Effector CD8-positive, alpha-beta T cell (primary cell): Measurements from ENCODE around the gene JUNB.
A peak's percentile ranks its signal among the peaks of the same experiment; 100 is the strongest.

ENCODE experiments used
- DNase-seq: peaks from one replicate; lab custom pipeline; 2025; lab: John Stamatoyannopoulos, UW

Gene JUNB

DNA sequence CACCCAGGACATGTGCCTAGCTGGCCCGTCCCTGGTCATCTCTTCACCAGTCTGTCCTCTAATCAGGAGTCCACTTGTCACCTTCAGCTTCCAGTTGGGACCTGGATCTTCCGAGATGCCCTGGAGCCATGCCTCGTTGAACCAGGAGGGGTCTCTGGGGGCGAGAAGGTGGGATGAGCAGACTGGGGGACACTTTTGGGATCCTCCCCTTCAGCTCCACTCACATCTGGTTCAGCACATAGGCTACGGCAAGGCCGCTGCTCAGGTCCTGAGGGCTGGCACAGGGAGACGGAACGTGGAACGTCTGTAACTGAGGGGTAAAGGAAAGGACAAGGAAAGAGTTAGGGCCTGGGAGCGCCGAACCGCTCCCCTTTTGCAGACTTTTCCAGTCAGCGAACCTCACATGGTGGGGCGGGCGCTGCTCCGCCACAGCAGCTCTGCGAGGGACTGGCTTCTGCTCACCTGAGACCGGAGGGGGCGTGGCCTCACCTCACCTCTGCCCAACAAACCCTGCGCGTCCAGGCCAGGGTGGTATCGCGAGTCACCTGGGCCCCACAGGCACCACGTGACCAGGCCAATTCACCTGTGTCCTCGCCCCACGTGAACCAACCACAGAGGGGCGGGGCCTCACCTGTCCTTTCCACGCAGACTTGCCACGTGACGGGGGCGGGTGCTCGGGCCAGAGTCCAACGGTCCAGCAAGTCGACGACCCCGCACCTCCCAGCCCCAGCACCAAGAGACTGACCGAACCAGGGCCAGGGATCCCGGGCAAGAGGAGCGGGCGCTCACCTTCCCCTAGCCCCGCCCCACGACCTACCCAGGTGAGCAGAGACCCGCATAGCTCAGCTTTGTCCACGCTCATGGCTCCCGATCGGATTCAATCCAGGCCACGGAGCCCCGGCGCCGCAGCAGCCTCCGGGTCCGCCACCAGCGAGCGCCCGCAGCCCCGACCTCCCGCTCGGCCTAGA is 16.4 kb upstream of the JUNB start, which contains the start of gene HOOK2:
HOOK2 (minus strand) TSS at position 965 of the 968 bp plus-strand sequence; CDS start at position 862, 103 bp downstream.
- DNase-seq: peak; percentile 32

DNA sequence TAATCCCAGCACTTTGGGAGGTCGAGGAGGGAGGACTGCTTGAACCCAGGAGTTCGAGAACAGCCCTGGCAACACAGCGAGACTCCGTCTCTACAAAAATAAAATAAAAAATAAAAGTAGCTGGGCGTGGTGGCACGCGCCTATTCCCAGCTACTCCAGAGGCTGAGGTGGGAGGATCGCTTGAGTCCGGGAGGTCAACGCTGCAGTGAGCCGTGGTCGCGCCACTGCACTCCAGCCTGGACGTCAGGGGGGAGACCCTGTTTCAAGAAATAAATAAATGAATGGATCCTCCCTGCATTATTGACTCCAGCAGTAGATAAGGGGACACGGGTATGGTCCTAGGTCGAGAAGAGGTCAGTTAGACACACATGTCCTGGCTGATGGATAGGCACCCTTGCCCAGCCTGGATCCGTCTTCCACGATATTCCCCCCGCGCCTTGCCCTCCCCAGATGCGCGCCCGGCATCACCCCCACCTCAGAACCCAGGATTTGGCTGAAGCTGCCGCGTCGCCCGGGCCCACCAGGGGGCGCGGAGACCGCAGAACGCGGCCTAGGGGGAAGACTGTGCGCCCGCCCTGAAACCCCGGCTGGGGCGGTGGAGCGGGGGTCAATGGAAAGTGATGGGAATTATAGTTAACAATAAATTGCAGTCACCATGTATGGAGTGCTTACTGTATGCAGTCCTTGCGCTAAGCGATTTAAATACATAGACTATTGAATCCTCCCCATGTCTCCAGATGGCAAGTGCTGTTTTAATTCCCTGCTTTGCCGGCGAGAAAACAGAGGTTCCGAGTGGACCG is 13.9 kb upstream of the JUNB start:
- DNase-seq: peak; percentile 71

DNA sequence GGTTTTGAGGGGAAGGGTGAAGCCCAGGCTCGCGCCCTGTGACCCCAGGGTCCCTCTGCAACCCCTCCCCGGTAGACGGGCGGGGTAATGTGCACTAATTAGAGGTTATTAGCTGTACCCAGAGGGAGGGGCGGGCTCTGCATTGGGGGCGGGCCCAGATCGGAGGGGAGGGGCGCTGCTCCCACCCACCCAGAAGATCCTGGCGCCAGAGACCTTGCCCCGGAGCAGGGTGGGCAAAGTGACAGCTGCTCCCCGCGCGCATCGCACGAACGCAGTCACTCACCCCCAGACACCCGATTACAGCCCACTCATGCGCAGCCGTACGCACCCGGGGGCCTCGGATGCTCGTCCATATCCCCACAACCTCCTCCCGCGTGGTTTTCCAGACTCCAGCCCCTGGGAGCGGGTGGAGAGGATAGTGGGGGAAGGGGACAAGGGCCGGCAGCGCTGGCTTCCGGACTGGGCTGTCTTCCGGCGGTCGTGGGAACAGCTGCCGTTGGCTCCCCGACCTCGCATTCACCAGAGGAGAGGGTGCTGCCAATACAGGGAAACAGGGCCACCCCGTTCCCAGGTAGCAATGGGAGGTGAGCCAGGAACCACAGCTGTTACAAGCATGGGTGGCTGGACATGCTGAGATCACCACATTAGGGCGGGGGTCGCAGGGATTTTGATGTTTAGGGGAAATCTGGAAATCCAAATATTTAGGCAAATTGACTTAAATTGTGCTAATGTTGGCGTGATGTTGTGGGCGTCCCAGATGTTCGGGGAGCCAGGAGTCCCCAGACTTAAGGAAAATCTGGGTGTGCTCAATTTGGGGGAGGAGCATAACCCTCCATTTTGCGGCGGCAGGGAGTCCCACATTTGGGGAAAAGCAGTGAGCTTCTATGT is 13.0 kb upstream of the JUNB start:
- peak; percentile 31 for DNase-seq

DNA sequence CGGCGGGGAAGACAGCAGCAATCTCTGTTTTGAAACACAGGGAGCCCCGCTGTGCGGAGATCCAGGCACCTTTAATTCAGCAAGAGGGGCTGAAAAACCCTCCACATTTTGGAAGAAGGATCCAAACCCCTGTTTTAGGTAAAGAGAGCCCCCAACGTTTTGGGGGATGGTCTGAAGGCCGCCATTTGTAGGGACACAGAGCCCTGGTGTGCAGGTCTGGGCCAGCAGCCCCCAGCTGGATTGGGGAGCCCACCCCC is 12.5 kb upstream of the JUNB start:
- no peak for DNase-seq

DNA sequence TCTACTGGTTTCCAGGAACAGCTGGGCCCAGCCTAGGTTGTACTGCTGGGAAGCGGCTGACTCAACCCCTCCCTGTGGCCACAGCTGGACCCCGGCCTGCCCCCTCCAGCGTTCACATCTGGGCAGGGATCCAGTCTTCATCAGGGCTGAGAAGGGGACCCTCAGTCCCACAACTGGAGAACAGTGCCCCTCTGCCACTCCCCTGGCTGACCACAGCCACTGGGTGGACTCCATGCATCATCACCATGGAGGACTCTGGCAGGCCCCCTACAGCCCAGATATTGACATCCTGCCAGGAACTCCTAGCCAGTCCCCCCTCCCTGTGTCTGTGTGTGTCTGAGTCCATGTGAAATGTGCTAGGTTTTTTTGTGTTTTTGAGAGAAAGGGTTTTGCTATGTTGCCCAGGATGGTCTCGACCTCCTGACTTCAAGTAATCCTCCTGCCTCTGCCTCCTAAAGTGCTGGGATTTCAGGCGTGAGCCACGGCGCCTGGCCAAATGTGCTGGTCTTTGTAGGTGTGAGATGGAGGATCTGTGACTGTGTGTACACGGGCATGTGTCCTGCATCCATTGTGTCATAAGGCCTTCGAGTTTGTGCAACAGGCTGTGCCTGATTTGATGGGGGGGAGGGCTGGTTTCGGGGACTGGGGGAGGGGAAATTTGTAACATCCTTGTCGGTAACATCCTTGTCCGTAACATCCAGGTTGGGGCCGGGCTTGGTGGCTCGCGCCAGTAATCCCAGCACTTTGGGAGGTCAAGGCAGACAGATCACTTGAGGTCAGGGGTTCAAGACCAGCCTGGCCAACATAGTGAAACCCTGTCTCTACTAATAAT is 11.9 kb upstream of the JUNB start:
- no peak for DNase-seq

DNA sequence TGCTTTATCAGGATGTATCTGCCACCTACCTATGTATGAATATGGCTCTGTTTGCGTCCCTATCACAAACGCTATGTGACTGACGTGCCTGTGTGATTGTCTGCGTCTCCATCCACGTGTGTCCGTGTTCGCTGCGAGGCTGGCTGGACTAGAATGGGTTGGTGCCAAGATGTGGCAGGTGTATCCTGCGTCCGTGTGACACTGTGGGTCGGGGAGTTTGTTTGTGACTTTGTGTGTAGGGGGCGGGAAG is 9.2 kb upstream of the JUNB start:
- no peak for DNase-seq

DNA sequence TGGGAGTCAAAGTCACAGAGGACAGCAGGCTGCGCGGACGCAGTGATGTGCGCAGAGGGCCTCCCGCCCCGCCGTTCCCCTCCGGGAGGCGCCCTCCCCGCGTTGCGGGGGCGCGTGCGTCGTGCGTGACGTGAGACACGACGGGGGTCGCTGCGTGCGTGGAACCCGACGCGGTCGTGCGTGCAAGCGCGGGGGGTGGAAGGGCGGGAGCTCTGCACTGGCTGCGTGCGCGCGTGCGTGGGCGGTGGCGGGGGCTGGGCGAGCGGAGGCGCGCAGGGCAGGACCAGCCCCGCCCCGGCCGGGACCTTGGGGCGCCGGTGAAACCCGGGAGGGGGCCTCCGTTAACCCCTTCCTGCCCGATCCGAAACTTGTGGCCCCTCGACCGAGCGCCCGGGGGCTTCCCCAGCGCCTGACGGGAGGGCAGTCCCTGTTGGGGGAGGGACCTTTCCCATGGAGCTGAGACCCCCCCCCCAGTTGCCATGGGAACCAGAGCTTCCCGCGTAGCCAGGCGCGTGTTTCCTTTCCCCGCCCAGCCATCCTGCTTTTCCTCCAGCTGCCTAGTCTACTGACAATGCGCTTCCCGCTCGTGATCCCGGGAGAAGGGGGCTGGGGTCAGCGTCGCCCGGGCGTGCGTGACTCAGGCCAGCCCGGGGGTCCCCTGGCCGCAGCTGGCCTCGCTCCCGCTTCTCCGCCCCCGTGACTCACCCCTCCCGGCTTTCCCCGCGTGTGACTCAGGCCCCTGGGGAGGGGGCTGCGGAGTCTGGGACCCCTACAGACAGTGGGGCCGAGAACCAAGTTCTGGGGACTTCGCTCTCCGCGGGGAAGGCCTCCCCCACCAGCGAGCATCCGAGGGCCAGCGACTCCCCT is 8.6 kb upstream of the JUNB start:
- peak; percentile 95 for DNase-seq

DNA sequence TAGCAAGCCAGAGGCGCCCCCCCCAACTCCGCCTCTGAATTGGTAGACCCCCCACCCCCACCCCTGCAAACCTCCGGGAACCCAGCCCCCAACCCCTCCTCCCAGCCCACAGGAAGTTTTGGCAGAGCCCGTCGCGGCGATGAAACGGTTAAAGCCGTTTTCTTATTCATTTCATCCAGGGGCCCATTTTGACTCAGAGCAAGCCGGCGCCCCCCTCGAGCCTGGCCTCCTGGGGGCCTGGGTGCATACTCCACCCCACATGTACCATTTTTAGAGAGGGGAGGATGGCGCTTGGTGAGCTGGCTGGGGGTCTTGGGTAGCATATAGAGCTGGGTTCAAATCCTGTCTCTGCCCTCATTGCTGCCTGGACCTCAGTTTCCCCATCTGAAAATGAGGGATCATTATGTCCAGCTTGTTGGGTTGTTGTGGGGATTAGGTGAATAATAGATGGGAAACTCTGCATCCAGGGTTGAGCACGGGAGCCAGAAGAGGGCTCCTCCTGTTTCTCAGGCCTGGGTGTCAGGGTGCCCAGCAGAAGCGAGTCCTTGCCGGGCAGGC is 7.9 kb upstream of the JUNB start:
- DNase-seq: peak; percentile 46

DNA sequence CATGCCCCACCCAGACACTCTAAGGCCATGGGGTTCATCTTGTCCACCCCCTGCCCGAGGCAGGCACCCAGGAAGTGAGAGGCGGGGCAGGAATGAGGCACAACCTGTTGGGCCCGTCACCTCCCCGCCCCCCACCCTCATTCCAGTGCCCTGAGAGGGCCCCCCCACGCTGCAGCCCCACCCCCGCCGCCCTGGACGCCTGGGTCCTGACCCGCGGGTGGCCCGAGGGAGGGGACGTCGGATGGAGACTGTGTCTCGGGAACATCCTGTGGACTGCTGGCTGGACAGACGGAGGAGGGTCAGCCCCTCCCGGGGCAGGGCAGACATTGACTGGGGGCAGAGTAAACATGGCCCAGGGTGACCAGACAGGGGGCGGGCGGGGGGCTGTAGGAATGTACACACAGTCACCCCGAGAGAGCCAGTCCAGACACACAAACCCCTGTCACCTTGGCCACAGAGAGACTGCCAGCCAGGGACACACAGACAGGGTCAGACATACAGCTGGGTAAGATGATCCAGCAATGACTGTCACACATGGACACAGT is 7.4 kb upstream of the JUNB start:
- no peak for DNase-seq

DNA sequence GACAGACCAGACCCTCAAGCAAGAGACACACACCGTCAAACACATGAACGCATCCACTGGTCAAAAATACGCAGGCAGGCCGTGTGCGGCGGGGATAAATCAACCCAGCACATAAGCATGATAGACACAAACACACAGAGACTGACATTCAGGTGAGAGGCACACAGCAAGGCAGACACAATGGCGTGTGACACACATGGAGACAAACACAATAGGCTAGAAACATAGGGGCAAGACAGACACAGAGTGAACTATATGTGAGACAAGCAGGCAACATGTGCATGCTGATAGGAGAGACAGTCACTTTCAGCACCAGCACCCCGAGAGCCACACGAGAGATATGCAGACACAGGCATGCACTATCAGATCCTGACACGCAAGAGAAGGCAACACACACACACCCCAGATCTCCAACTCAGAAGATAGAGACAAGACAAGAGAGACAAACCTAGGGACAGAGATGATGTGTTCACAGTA is 6.9 kb upstream of the JUNB start:
- no peak for DNase-seq

DNA sequence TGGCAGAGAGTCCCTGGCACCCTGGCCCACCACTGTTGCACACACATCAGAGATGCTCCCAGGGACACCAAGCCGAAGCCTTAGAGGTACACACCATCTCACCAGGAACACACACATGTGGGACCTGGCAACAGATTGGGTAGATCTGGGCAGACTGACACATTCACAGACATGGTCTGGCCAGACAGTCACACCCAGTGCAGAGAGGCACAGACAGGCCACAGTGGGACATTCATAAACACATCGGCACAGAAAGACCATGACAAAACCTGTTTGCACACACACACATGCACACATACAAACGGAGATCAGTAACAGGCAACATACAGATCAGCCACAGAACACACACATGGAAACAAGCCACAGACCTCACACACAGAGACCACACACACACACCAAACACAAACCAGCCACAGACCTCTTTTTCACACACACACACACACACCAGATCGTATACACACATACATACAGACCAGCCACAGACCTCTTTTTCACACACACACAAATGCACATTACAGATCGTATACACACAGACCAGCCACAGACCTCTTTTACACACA is 6.3 kb upstream of the JUNB start:
- DNase-seq: no peak

DNA sequence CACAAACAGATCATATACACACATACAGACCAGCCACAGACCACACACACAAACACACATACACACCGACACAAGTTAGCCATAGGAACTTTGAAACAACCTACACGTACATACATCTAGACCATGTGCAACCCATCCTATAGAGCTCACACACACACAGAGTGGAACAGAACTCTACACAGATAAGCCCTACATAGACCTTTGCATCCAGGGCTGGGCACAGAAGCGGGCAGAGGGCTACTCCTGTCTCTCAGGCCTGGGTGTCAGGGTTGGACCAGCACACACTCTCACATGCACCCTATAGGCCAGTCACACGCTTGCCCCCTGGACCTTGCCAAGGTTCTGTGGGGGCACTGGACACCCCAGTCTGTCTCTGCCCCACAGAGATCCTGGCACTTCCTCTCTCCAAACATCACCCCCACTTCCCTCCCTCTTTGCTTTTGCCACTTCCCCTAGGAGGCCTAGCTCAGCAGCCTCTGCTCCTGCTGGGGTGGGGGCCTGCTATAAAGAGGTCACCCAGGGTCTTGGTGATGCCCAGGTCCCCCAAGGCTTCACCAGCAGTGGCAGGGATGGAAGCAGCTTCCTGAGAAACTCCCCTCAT is 5.8 kb upstream of the JUNB start:
- DNase-seq: no peak

DNA sequence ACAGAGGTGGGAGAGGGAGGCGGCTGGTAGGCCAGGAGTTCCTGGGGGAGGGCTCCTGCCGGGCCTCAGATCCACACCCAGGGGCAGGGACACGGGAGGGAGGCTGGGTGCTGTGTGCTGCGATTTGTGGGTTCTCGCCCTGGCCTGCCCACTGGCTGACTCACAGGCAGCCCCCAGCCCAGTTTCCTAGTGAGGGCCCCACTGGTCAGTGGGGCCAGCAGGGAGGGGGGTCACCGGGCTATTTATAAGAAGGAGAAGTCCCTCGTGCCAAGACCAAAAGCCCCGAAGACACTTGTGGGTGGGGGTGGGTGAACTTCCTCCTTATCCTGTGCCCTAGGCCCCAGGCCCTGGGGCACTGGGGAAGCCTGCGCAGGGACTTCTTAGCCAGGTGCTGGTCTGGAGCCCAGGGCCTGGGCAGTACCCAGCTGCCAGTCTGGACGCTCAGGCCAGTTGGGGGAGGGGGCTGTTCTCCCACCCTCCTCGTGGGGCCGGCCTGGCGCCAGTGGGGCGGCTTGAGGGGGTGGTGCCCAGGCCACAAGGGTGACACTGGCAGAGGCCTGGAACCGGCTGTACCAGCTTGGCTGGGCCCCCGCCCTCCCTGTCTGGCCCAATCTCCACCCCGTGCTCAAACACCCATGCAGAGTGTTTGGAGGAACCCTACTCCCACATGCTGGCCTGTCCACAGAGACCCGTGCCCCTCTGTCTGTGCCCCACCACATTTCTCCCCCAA is 5.0 kb upstream of the JUNB start:
- DNase-seq: no peak

DNA sequence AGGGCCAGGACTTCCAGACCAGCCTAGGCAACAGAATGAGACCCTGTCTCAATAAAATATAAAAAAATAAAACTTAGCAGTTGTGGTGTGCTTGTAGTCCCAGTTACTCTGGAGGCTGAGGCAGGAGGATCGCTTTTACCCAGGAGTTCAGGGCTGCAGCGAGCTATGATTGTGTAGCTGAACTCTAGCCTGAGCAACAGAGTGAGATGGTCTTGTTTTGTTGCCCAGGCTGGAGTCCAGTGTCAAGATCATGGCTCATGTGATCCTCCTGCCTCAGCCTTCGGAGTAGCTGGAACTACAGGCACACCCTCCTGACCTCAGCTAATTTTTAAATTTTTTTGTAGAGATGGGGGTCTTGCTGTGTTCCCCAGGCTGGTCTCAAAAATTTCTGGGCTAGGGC is 4.3 kb upstream of the JUNB start:
- DNase-seq: no peak

DNA sequence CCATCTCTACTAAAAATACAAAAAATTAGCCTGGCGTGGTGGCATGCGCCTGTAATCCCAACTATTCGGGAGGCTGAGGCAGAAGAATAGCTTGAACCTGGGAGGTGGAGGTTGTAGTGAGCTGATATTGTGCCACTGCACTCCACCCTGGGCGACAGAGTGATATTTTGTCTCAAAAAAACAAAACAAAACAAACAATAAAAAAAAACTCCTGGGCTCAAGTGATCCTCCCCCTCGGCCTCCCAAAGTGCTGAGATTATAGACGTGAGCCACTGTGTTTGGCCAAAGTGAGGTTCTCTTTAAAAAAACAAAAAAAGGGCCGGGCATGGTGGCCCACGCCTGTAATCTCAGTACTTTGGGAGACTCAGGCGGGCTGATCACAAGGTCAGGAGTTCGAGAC is 3.8 kb upstream of the JUNB start:
- DNase-seq: no peak

DNA sequence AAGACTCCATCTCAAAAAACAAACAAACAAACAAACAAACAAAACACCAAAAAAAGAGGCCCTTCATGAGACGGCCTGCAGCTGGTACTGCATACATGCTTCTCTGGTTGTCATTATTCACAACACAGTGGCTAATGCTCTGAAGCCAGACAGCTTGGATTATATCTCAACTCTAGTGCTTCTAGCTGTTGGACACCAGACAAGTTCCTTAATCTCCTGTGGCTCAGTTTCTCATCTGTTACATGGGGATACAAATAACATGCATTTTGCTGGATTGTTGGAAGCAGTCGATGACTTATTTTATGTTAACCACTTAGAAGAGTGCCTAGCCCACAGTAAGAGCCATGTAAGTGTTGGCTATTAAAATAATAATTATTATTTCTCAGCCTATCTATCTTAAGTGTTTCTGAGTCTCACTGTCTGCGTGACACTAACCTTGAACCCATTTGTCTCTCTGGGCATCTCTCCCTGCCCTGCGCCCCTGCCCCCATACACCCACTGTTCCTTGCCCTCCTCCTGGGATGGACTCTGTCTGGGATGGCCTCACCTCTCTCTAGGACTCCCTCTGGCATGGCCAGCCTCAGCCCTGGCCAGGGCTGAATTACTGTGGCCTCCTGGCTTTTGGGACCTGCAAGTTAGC is 3.1 kb upstream of the JUNB start:
- DNase-seq: no peak

DNA sequence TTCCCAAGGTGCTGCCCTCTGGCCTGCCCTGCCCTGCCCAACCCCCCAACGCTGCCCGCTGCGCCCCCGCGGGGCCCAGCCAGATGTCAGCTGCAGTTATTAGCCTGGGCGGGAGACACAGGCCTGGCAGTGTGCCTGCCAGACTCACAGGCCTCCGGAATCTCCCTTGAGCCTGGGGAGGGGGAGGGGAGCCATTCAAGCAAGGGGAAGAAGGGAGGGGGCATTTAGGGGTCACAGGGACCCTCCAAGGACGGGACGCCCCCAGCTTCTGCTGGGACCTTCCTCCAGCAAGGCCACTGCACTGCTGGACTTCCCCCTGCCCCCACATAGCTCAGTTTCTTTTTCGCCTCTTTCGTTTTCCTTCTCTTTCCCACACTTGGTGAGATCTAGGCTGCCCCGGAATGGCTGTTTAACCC is 2.6 kb upstream of the JUNB start:
- DNase-seq: peak; percentile 29
